NCI-H774 (cell line): Measurements from ENCODE around the gene STAT2.
"Not testable (repeated sequence)": the region's sequence is repeated elsewhere in the genome, so short reads cannot be mapped to it uniquely, and the experiment has no call there.

Experiments used
- DNase-seq: peaks from one replicate; lab custom pipeline; 2025; lab: John Stamatoyannopoulos, UW

Gene STAT2

DNA sequence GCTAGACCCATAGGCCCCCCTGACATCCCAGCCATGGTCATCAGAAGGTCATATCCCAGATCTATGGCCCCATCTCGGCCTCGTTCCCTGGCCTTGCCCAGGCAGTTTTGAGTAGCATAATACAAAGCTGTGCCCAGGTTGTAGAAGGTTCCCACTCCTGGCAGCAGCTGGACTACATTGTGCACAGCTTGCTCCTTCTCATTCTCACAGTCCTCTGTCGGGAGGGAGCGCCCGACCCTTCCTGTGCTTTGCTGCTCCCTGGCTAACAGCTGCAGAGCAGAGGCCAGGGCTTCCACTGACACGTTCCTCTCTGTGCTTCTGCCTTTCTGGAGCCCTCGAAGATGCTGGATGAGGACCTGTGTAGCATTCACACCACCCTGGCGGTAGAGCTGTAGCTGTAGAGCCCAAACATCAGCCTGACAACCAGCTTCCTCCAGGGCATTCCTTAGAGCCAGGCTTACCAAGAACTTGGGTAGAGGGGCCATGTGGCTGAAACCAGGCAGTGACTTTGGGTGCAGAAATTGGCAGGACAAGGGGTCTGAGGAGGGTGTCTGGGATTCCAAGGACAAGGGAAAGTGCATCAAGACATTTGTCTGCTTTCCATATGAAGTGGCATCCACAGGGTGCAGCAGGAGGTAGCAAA, 1.7 kb upstream of the STAT2 start:
- no peak for DNase-seq

DNA sequence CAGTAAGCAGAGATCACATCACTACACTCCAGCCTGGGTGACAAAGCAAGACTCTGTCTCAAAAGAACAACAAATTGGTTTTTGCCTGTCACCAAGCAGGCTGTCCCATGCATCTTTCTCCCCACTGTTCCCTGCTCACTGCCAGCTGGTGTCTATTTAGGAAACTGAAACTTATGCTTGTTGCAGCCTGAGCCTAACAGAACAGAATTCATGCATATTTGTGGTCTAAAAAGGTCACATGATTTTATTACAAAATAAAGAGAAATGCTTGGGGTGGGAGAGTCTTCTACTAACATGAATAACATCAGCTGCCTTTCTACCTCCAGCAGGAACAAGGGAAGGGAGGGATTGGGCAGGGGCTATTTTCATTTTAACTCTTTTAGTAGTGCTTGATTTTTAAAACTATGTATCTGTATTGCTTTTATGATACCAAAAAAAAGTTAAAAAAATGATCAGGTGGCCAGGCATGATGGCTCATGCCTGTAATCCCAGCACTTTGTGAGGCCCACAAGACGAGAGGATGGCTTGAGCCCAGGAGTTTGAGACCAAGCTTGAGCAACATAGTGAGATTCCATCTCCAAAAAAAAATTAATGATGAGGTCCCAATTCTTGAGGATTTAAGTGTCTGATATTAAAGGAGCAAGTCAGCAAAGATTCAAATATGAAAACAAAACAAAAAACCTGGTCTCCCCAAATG, 923 bp downstream of the STAT2 start:
- DNase-seq = no peak

GRCh38 chr12:56351325-56351724, 8.6 kb downstream of the STAT2 start:
- DNase-seq = no peak

DNA sequence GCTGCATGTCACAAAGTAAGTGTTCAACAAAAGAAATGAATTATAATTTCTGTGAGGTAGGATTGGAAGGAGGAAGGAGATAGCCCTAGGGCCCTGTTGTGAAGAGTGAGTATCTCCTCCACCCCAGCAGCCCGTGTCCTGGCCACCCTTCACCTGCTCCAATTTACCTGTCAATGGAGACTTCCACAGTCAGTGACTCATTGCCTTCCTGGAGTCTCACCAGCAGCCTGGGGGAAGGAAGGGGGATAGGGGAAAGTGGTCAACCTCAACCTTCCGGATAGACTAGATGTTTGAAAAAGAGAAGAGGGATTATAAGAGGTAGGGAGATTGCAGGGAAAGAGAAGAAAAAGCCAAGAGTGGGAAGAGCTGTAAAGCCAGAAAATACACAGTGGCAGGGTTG, 9.2 kb downstream of the STAT2 start:
- DNase-seq = no peak

DNA sequence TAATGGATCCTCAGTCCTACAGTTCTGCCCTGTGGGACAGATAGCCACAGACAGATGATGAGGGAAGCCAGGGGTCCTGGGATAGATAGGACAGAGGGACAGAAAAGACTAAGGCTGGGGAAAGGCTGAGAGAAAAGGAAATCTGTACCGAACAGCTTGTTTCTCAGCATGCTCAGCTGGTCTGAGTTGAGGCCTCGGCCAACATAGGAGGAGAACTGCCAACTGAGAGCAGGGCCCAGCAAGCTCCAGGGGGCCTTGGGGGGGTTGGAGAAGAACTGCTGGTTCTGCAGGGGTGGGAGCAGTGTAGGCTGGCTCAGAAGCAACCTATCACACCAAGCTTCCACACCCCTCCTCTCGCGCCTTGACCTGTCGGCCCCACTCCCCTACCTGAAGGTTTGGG, 11.1 kb downstream of the STAT2 start:
- DNase-seq = no peak

- DNase-seq = not testable (repeated sequence)
Observed at GRCh38 chr12:56347255-56347654, 12.7 kb downstream of the STAT2 start.

DNA sequence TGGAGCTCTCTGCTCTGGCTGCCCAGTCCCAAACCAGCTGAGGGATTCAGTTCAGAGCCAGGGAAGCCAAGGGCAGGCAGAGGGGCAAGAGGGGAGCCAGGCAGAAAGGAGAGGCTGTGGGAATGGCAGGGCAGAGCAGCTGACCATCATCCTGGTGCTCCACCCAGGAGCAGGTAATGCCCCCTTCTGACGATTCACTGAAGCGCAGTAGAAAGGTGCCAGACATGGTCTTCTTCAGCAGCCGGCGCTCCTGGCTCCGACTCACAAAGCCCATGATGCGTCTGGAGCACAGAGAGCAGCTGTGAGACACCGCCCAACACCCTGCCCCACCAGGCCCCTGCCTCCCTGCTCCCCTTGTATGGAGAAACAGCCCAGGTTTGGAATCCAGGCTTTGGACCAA, 13.2 kb downstream of the STAT2 start:
- DNase-seq = no peak

DNA sequence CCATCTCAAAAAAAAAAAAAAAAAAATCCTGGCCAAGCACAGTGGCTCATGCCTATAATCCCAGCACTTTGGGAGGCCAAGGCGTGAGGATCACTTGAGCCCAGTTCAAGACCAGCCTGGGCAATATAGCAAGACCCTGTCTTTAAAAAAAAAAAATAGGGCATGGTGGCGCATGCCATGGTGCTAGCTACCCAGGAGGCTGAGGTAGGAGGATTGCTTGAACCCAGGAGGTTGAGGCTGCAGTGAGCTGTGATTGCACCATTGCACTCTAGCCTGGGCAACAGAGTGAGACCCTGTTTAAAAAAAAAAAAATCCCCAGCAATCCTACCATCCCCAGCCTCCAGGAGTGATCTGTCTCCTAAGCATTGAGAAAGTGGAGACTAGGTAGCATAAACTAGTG, 17.6 kb downstream of the STAT2 start:
- DNase-seq = not testable (repeated sequence)

DNA sequence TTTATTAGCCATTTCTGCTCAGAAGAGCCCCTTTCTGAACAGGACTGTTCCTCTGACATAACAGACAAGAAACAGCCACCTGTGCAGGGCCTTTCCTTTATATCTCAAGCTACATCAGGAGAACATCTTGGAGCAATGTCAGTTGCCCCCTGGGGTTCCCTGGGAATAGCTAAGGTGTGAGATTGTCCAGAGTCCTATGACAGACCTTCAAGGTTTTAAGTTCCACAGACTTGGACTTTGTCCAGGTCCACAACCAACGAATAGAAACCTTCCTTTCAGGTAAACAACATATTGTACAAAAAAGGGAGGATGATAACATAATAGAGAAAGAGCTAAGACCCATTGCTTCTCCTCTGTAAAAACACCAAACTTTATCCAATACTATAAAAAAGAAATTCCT, 18.3 kb downstream of the STAT2 start:
- no peak for DNase-seq

- no peak for DNase-seq
Observed at GRCh38 chr12:56339158-56339422, 20.8 kb downstream of the STAT2 start.

DNA sequence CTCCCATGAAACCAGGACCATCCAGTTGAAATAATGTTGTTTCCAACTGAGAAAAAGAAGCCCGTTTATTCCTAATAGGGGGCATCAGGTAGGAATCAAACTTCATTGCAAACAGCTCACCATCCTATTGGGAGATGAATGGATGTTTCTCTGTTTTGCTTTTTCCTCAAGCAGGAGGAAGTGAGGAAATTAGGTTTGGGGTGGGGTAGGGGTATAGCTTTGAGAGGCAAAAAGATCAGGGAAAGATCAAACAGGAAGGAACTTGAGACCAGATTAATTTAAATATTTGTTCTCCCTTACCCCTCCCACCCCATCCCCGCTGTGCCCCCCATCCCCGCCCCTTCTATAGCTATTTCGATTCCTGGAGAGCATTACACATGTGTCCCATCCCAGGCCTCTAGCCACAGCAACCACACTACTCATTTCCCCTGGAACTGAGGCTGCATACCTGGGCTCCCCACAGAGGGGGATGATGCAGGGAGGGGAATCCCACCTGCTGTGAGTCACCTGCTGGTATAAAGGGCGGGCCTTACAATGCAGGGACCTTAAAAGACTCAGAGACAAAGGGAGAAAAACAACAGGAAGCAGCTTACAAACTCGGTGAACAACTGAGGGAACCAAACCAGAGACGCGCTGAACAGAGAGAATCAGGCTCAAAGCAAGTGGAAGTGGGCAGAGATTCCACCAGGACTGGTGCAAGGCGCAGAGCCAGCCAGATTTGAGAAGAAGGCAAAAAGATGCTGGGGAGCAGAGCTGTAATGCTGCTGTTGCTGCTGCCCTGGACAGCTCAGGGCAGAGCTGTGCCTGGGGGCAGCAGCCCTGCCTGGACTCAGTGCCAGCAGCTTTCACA, 21.4 kb downstream of the STAT2 start, which contains the start of gene IL23A:
Gene IL23A, plus strand, starts transcription at position 577 of the 850 bp plus-strand sequence. Its CDS starts 161 bp downstream, at position 738.
- DNase-seq = peak; percentile 32

GRCh38 chr12:56337753-56338251, 22.1 kb downstream of the STAT2 start:
- no peak for DNase-seq

DNA sequence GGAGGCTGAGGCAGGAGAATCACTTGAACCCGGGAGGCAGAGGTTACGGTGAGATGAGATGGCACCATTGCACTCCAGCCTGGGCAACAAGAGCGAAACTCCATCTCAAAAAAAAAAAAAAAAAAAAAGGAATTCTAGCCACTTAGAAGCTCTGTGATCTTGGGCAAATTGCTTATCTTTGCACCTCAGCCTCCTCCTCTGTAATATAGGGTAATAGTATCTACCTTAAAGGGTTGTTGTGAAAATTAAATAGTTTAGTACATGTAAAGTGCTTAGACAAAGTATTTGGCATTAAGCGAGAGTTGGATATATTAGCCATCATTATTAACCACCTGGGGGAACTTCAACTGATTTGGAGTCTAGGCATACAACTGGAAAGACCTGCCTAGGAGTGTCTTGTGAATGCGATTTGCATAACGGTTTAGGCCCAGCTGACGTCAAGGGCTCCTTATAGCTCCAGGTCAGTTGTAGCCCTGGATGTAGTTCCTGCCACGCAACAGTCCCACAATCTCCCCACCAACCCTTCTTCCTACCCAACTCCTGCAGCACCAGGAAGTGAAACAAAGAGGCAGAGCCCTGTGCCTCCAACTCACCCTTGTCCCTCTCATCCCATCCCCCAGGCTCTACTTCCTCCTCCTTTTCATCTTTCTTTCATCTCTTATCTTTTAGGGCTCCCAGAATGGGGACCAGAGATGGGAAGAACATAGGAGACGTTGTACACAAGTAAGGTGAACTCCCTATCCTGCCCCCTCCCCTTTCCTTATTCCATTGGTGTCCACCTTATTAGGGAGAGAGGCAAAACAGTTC, 23.3 kb downstream of the STAT2 start:
- no peak for DNase-seq

DNA sequence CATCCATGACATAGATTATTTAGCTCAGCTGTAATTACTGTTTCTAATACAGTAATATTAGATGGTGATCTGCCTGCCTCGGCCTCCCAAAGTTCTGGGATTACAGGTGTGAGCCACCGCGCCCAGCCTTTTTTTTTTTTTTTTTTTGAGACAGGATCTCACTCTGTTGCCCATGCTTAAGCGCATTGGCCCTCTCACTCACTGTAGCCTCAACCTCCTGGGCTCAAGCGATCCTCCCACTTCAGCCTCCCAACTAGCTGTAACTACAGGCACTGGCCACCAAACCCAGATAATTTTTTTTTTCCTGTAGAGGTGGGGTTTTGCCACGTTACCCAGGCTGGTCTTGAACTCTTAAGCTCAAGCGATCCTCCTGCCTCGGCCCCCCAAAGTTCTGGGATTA, 24.4 kb downstream of the STAT2 start:
- DNase-seq = not testable (repeated sequence)

- DNase-seq = no peak
Observed at GRCh38 chr12:56334490-56334793, 25.5 kb downstream of the STAT2 start.

DNA sequence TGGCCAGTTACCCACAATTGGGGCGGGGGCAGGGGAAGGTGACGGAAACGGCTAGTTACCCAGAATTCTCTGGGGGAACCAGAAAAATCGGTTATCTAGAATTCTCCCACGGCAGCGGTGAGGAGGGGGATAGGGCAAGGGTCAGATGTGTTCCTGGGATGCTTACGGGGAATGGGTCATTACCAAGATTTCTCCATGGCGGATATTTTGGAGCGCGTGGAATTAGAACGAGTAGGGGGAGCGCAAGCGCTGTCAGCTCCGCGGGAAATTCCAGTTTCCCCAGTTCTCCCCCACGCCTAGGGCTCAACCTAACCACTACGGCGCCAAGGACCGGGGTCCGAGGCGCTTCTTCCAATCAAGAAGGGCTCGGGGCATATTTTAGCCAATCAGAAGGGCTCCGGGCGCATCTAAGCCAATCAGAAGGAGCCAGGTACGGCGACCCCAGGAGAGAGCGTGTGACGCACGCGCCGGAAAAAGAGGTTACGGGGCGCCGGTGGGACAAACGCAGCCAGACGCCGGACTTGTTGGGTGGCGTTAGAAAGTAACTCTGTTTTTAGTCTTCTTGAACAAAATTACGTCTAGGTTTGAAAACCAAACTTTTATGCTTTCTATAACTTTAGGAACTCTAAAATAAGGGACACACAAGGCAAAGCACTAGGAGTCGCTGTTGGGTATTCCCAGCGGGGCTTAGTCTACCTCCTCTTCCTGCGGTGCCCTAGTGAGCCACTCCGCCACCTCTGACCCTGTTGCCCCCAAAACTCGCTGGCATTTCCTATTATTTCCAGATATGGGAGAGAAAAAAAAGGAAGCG, 26.0 kb downstream of the STAT2 start, which contains the start of gene PAN2:
Gene PAN2, minus strand, starts transcription at position 322 of the 811 bp plus-strand sequence. CDS start 906 bp downstream, outside the sequence.
- DNase-seq = peak; percentile 98

GRCh38 chr12:56333197-56333678, 26.7 kb downstream of the STAT2 start:
- no peak for DNase-seq

DNA sequence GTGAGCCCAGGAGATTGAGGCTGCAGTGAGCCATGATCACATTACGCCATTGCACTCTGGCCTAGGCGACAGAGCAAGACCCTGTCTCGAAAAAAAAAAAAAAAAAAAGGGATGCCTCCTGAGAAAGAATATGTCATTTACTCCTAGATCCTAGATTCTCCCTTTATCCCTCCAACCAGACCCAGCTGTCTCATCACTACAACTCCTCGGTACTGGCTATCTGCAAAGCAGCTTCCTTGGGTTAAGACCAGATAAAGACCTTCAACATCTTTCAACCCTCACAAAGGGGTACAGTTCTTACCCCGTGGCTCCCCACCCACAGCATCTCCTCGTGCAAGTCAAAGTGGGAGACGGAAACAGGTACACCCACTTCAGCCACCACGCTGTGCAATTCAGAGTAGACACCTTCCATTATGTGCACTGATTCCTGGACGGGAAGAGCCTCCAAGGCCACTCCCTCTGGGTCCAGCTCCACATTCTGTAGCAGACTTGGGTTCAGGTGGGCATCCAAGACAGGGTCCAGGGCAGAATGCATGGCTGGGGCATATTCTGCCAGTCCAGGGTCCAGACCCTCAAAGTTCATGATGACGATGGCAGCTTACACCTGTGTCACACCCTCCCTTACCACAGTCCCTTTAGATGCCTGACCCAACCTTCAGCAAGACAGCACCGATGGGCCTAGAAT, 27.3 kb downstream of the STAT2 start:
- DNase-seq = no peak

GRCh38 chr12:56330936-56331490, 28.9 kb downstream of the STAT2 start:
- no peak for DNase-seq

DNA sequence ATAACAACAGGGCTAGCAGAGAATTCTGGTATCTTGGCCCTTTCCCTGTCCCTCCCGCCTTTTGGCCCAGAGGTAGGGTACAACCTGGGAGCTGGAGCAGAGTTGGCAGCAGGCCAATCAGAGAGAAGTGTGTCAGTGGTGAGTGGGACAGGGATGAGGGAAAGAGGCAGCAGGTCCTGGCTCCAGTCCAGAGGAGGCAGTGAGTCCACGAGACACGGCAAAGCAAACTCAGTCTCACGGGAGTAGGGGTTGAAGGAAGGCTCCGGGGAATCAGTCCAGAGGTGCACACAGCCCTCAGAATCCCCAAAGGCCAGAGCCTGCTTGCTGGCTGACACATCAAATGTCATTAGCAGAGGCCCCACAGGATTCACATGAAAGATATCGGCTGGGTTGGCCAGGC, 33.4 kb downstream of the STAT2 start:
- DNase-seq = no peak
